ENCODE measurements around the gene TEX48.

- TF ChIP-seq CTCF (IDR thresholded peaks at IDR 0.05; ENCODE audit: poor library complexity, severe bottlenecking) (no peak), POLR2AphosphoS5 (IDR thresholded peaks at IDR 0.05) (no peak), SMC3 (conservative IDR thresholded peaks at IDR 0.05; ENCODE audit: poor library complexity) (no peak)
These were observed 59.9 kb downstream of the TEX48 start for GRCh38 chr9:114621975-114622609.
